GM19397 (cell line): ENCODE measurements around the gene RBFA.
"Not testable (repeated sequence)": the region's sequence is repeated elsewhere in the genome, so short reads cannot be mapped to it uniquely, and the experiment has no call there.

Experiments used
- ATAC-seq: cut with Tn5 transposase; IDR thresholded peaks from one replicate; pipeline ENCODE4 v1.9.1; 2021; ENCODE audit warnings: mild to moderate bottlenecking, moderate library complexity; ENCODE audit not compliant: unreplicated experiment

The RBFA gene, protein sequence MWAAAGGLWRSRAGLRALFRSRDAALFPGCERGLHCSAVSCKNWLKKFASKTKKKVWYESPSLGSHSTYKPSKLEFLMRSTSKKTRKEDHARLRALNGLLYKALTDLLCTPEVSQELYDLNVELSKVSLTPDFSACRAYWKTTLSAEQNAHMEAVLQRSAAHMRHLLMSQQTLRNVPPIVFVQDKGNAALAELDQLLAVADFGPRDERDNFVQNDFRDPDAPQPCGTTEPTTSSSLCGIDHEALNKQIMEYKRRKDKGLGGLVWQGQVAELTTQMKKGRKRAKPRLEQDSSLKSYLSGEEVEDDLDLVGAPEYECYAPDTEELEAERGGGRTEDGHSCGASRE

DNA sequence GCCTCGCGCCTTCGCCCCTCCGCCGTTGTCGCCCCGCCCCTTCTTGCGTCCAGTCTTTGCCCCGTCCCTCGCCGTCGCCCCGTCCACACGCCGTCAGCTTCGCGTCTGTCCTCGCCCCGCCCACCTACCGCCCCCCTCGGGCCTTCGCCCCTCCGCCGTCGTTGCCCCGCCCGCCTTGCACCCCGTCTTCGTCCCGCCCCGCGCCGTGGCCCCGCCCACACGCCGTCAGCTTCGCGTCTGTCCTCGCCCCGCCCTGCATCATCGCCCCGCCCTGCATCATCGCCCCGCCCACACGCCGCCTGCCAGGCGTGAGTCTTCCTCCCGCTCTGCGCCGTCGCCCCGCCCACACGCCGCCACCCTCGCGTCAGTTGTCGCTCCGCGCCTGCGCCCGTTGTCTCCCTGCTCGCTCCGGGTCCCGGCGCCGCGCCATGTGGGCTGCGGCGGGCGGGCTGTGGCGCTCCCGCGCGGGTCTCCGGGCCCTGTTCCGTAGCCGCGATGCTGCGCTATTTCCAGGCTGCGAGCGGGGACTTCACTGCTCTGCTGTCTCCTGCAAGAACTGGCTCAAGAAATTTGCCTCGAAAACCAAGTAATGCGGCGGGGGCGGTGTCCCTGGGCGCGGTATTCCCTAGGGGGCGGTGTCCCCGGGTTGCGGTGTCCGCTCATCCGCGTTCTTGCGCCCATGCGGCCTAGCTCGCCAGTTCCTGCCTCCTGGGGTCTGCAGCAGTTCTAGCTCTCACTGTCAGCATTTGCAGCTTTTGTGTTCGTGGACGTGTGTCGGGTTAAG is at the start of gene RBFA:
Gene RBFA (plus strand): TSS at position 367 of the 784 bp plus-strand sequence. CDS start 62 bp downstream, at position 429.
- peak; percentile 81 for ATAC-seq

DNA sequence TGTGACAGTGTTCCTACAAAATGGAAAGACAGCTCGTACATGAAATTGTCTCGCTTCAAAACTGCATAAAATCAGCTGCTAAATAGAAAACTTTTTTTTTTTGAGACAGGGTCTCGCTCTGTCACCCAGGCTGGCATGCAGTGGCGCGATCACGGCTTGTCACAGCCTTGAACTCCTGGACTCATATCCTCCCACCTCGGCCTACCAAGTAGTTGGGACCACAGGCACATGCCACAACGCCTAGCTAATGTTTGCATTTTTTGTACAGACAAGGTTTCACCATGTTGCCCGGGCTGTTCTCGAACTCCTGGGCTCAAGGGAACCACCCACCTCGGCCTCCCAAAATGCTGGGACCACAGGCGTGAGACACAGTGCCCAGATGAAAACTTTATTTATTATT is 49.1 kb upstream of the RBFA start:
- no peak for ATAC-seq

DNA sequence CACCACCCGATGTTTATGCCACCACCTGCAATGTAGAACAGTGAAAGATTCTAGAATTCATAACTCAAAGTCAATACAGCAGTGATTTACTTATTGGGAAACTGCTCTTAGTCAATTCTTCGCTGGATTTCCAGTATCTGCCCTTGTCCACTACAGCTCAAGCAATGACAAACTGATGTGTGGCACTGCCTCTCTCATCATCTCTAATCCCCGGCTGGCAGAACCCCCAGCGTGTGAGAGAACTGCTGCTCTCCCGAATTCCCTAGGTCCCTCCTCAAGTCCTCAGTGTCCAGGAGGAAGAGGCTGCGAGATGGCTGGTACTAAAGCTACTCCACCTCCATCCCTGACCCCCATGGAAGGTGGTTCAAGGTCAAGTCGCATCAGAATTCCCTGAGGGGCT is 47.5 kb upstream of the RBFA start:
- ATAC-seq = no peak

DNA sequence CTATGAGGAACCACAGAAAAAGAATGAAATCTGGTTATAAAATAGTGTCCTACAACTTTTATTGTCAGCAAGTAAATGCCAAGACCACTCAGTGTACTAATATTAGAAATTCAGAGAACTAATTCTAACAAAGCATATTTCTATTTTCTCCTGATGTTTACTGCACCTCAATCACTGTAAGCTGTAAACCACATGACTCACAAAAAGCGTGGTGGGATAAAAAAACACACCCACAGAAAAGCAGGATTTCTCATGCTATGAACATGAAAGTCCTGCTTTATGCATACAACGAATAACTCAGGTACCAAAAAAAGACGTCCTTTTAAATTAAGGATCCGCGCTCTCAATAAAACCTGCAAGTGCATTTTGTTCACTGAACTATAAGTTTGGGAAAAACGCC is 46.7 kb upstream of the RBFA start:
- no peak for ATAC-seq

DNA sequence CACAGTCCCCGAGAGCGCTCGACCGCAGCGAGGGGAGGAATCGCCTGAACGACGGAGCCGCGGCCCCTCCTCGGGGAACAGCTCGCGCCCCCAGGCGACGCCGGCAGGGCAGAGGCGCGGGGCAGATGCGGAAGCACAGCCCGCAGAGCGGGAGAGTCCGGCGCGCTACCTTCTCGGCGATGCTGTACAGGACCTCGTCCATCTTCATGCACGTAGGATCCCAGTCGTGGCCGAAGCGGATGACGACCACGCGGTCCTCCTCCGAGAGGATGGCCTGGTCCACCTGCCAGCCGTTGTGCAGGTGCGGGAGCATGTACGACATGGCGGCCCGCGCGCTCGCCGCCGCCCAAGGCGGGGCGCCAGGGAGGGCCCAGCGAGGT is 46.2 kb upstream of the RBFA start:
- ATAC-seq = peak; percentile 67

DNA sequence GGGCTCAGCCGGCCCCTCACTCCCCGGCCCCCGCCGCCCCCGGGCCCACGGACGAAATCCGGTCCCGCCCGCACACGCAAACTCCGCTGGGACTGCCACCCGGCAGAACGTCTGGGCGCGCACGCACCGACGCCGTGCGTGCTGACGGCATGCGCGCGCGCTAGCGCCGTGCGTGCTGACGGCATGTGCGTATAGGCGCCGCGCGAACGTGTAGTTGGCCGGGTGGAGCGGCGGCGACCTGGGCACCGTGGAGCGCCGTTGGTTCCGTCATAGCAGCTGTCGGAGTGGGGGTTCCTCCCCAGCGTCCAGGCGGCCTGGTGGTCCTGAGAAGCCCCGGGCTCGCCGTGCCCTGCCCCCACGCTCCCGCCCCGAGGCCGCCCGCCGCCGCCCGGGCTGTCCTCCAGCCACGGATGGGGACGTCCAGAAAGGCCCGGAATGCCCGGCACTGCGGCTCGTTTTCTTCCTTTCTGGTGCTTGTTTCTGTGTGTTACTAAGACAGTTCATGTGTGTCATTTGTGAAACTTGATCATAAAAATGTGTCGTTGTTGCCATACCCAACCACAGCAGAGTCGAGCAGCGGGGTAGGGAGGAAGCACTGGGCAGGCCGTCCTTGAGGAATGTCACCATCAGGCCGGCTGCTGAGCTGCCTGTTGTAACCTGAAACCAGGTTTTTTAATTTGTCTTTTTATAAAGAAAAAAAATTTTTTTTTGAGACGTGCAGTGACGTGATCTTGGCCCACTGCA is 45.6 kb upstream of the RBFA start, which contains the start of gene TXNL4A:
Gene TXNL4A (minus strand): TSS at position 113 of the 744 bp plus-strand sequence. CDS start 171 bp downstream, outside the sequence.
- peak; percentile 99 for ATAC-seq

DNA sequence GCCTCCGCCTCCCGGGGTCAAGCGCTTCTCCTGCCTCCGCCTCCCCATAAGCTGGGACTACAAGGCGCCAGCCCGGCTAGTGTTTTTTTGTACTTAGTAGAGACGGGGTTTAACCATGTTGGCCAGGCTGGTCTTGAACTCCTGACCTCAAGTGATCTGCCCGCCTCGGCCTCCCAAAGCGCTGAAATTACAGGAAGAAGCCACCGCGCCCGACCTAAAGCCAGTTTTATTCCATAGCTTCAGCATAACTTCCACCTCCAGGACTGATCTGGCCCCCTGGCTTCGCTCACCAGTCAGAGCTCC is 45.1 kb upstream of the RBFA start:
- no peak for ATAC-seq

DNA sequence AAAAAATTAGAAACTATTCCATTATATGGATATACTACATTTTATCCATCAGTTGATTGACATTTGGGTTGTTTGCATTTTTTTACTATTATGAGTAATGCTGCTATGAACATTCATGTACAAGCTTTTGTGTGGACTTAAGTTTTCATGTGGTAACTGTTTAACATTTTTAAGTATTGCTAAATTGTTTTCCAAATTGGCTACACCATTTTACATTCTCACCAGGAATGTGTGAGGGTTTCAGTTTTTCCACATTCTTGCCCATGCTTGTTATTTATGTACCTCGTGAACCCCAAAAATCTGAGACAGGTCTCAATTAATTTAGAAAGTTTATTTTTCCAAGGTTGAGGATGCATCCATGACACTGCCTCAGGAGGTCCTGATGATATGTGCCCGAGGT is 42.7 kb upstream of the RBFA start:
- ATAC-seq = no peak

DNA sequence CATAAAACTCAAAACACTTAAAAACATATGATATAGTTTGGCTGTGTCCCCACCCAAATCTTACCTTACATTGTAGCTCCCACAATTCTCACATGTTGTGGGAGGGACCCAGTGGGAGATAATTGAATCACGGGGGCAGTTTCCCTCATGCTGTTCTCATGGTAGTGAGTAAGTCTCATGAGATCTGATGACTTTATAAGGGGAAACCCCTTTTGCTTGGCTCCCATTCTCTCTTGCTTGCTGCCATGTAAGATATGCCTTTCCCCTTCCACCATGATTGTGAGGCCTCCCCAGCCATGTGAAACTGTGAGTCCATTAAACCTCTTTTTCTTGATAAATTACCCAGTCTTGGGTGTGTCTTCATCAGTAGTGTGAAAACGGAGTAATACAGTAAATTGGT is 34.5 kb upstream of the RBFA start:
- not testable (repeated sequence) for ATAC-seq

DNA sequence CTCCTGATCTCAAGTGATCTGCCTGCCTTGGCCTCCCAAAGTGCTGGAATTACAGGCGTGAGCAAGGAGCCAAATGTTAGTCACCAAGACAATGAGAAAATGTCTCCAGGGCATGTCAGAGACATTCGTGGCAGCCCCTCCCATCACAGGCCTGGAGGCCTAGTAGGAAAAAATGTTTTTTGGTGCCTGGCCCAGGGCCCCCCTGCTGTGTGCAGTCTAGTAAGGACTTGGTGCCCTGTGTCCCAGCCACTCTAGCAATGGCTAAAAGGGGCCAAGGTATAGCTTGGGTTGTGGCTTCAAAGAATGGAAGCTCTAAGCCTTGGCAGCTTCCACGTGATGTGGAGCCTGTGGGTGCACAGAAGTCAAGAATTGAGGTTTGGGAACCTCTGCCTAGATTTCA is 33.4 kb upstream of the RBFA start:
- ATAC-seq = no peak

DNA sequence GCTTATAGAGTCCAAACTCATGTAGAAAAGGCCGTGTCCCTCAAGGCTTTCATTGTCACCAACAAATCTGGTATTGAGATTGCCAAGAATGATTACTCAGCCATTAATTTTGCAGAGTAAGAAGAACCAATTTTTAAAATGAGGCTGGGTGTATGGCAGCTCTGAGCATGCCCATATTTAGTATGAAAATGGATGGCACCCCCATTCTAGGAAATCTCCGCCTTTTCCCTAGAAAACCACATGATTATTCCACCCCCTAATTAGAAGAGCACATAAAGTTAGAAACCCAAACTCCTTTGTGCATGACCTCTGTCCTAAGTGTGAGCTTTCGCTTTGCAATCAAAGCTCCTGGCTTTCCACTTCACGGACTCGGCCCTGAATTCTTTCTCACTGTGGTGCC is 31.8 kb upstream of the RBFA start:
- ATAC-seq = no peak

DNA sequence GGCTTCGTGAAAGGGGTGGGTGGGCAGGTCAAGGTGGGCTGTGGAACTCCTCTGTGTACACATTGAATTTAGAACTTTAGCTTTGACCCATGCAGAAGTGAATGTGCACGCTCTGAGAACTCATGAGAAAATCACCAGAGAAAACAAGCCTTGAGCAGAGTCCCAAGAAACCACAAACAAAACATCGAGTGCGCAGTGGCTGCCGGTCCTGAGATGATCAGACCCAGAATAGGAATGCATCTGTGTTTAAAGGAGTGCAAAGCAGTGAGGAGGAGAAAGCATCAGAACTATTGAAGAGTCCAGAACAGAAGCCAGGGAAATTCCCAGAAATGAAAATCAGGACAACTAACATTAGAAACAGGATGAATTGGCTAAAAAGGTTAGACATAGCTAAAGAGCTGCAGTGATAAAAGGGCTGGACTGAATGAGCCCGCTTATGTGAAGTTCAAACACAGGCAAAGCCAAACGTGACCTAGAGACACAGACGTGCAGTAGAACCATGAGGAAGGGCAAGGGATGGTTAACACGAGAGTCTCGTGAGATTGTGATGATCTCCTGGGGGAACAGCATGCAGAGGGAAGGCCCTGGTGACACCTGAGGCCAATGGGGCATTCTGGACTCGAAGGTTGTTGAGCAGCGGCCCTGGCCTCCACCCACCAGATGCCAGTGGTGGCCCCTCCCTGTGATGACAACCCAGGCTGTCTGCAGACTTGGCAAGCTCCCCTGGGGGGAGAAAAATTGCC is 29.5 kb upstream of the RBFA start:
- ATAC-seq = no peak

DNA sequence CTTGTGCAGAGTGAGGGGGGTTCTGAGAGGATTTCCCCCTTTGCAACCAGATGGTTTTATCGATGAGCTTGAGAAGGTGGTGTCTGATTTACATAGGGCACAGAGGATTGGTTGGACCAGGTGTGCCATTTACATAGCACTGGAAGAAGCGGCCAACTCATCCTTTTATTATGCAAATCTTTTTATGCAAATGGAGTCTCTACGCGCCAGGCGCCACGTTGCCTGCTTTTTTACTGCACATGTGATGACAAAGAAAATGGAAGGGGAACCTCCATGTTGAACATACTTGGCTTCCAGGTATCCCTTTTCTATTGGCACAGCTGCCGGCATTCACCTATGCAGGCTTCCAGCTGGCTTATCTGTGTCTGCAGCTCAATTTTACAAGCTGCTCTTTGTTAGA is 27.5 kb upstream of the RBFA start:
- ATAC-seq = no peak

DNA sequence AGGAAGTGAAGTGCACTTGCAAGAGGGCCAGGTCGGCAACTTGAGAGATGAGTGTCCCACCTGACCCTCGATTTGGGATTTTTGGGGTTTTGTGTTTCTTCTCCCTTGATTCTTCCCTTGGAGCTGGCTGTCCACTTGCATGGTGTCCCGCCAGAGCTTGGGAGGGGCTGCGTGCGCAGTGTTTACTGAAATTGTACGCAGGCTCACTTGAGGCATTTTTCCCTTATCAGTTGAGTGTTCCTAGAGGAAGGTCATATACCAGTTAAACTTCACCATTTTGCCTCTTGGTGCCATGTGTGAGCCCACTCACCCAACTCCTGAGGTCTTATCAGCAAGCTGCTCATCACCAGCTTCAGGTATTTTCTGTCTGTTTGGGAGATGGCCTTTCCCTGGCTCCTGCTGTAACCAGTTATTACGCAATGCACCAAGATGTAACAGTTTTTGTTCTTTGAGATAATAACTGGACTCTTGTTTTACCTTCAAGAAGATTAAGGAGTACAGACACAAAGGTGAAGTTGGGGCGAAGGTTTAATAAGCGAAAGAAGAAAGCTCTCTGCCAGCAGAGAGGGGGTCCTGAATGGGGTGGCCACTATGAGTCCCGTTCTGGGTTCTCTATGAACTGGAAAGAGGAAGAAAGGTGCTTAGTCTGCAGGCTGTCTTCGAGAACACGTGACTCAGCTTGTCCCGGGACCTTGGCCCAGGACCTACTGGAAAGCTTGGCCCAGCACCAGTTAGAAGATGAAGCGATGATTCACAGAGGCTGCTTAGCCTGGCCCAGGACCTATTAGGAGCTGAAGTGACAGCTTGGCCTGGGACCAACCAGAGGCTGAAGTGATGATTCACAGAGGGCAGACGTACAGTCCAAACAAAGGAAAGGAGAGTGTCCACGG is 24.3 kb upstream of the RBFA start:
- no peak for ATAC-seq

DNA sequence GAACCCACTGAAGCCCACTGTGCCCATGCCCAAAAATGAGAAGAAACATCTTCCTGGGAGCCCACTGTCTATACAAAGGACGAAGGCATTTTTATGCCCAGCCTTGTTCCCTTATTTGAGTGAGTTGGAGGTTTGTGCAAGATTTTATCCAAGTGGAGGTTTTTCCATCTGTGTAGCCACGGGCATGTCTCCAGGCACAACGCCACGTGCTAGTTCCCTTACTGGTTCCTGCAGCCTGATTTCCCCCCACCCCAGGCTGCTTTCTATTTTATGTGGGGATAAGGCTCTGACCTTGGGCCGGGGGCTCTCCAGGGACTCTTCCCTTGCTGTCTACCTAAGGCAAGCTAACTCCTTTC is 23.7 kb upstream of the RBFA start:
- ATAC-seq = no peak

DNA sequence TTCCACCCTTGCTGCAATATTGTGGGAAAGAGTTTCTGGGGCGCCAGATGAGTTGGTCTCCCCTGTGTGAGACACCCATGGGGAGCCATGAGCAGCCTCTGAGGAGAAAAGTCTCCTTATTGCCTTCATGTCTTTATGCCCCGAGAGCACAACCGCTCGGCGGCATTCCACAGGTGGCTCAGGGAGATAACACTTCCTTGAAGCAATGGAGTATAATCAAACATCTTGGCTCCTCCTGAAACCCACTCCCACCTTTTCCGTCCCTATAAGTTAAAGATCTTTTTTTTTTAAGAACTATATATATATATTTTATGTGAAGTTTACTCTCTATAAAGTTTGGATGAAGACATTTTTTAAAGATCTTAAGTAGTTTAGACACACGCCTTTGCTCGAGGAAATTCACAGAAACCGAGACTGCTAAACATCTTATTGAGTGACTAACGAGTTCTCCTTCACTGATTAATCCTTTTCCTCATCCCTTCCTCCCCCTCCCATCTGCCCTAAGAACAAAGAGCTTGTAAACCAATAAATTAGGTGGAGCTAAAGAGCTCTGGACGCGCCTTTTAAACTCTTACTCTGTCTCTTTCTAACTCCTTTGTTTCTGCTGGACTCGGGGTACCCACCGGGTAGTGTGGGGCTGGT is 22.6 kb upstream of the RBFA start:
- ATAC-seq = not testable (repeated sequence)

DNA sequence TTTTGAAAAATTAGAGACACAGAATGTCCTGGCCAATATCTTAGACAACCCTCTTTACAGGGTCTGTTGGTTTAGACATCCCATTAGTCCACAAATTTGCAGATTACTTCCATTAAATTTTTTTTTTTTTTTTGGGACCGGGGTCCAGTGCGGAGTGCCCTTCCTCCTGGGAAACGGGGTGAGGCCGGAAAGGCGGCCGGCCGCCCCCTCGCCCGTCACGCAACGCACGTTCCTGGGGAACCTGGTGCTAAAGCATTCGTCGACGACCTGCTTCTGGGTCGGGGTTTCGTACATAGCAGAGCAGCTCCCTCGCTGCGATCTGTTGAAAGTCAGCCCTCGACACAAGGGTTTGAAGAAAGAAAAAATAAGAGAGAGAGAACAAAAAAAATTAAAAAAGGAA is 21.5 kb upstream of the RBFA start:
- ATAC-seq = no peak

DNA sequence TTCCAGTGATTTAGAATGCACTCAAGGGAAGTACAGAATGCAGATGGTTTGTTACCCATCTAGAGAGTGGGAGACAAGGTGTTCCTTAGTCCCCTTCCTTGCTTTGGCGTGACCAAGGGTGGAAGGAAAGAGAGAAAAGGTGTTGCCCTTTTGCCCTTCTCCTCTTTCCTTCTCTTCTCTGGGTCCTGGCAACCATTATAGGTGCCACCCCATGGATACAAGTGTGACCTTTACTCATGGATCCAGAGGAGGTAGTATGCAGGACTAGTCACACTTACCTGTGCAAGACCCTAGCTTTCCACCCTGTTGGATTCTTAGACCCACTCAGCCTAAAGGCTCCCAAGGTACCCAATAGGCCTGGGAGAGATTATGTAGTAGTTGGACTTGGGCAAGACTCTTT is 11.6 kb upstream of the RBFA start:
- ATAC-seq = no peak

DNA sequence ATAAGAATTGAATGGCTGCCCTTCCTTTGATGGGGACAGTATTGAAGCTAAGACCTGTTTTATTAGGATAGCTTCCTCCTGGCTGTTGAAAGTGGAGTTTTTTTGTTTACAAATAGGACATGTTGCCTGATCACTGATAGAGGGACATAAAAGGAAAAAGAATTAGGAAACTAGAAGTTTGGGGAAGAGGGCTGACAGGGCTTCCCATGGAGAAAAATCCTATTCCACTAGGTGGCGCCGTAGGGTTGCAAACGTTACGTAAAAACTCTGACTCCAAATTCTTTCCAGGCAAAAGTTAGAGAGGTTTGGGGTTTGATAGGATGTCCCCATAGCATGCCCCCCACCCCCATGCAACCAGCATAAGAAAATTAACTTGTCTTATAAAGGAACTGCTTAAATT is 11.1 kb upstream of the RBFA start:
- no peak for ATAC-seq

DNA sequence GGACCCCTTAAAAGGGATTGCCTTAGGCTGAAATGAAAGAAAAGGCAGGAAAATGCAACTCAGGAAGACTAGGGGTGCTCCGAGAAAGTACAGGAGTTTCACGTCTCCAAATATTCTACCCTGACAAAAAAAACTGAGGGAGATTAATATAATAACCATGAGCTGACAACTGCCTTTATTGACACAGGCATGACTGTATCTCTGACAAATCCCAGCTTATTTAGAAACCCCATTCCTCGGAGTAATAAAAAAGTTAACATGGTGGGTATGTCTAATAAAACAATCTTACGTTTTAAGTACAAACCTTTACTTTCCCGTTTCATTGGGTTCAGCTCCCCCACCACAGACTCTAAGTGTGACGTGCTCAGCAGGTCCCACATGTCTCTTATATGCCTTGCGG is 7.9 kb upstream of the RBFA start:
- ATAC-seq = no peak
